K562 treated with DMSO at 1 percent for 48 hours (cell line): ENCODE results near the gene LY6G6F. TPM values are rescaled to one million over a fixed set of nuclear protein-coding genes. Genes with fewer than 3 reads are reported as not detected.

Experiments
- total RNA-seq: library from RNA; unstranded; fragments of 300-600 nt; gene quantifications from 2 replicates; pipeline ENCODE4 v1.2.3, GENCODE V29; 2022; ENCODE audit warnings: low replicate concordance; ENCODE audit errors: extremely low read depth

LY6G6F gene
- total RNA-seq, 1 experiment from 2014 or later, result not detected

Other genes with a start within 250 kb of the LY6G6F start
- gene MICB, start 208.7 kb upstream of the LY6G6F start, total RNA-seq, result not detected in 2 replicates
- not detected in 2 replicates for gene MCCD1, start 177.9 kb upstream of the LY6G6F start, total RNA-seq
- not detected in 2 replicates for gene DDX39B, start 164.9 kb upstream of the LY6G6F start, total RNA-seq
- not detected in 2 replicates for gene ATP6V1G2, start 160.3 kb upstream of the LY6G6F start, total RNA-seq
- gene NFKBIL1, start 159.3 kb upstream of the LY6G6F start, total RNA-seq, result not detected in 2 replicates
- gene LTA, start 134.6 kb upstream of the LY6G6F start, total RNA-seq, result not detected in 2 replicates
- not detected in 2 replicates for gene TNF, start 131.3 kb upstream of the LY6G6F start, total RNA-seq
- not detected in 2 replicates for gene LTB, start 124.4 kb upstream of the LY6G6F start, total RNA-seq
- gene LST1, start 120.6 kb upstream of the LY6G6F start, total RNA-seq, result not detected in 2 replicates
- gene NCR3, start 113.9 kb upstream of the LY6G6F start, total RNA-seq, result not detected in 2 replicates
- not detected in 2 replicates for gene AIF1, start 91.6 kb upstream of the LY6G6F start, total RNA-seq
- 599 TPM in 1 of 2 replicates, not detected in the other for gene PRRC2A, start 86.2 kb upstream of the LY6G6F start, total RNA-seq
- gene BAG6, start 54.2 kb upstream of the LY6G6F start, total RNA-seq, result 212 TPM in 1 of 2 replicates, not detected in the other
- not detected in 2 replicates for gene APOM, start 51.0 kb upstream of the LY6G6F start, total RNA-seq
- gene C6orf47, start 46.1 kb upstream of the LY6G6F start, total RNA-seq, result not detected in 2 replicates
- not detected in 2 replicates for gene GPANK1, start 41.9 kb upstream of the LY6G6F start, total RNA-seq
- 596 TPM in 1 of 2 replicates, not detected in the other for gene CSNK2B, start 40.8 kb upstream of the LY6G6F start, total RNA-seq
- gene LY6G5B, start 36.9 kb upstream of the LY6G6F start, total RNA-seq, result not detected in 2 replicates
- gene LY6G5C, start 25.8 kb upstream of the LY6G6F start, total RNA-seq, result not detected in 2 replicates
- not detected in 2 replicates for gene ABHD16A, start 3.5 kb upstream of the LY6G6F start, total RNA-seq
- gene LY6G6D, start 8.5 kb downstream of the LY6G6F start, total RNA-seq, result not detected in 2 replicates
- not detected in 2 replicates for gene LY6G6C, start 14.9 kb downstream of the LY6G6F start, total RNA-seq
- gene MPIG6B, start 16.5 kb downstream of the LY6G6F start, total RNA-seq, result not detected in 2 replicates
- not detected in 2 replicates for gene DDAH2, start 22.4 kb downstream of the LY6G6F start, total RNA-seq
- 1,281 TPM in 1 of 2 replicates, not detected in the other for gene CLIC1, start 29.7 kb downstream of the LY6G6F start, total RNA-seq
- not detected in 2 replicates for gene MSH5, start 33.1 kb downstream of the LY6G6F start, total RNA-seq
- gene SAPCD1, start 55.8 kb downstream of the LY6G6F start, total RNA-seq, result not detected in 2 replicates
- gene VWA7, start 70.5 kb downstream of the LY6G6F start, total RNA-seq, result not detected in 2 replicates
- gene VARS1, start 88.9 kb downstream of the LY6G6F start, total RNA-seq, result 668 TPM in 1 of 2 replicates, not detected in the other
- not detected in 2 replicates for gene LSM2, start 100.1 kb downstream of the LY6G6F start, total RNA-seq
- gene HSPA1L, start 108.4 kb downstream of the LY6G6F start, total RNA-seq, result not detected in 2 replicates
- gene HSPA1A, start 108.7 kb downstream of the LY6G6F start, total RNA-seq, result not detected in 2 replicates
- 760 TPM in 1 of 2 replicates, not detected in the other for gene HSPA1B, start 120.9 kb downstream of the LY6G6F start, total RNA-seq
- 455 TPM in 1 of 2 replicates, not detected in the other for gene NEU1, start 156.0 kb downstream of the LY6G6F start, total RNA-seq
- not detected in 2 replicates for gene SLC44A4, start 172.1 kb downstream of the LY6G6F start, total RNA-seq
- not detected in 2 replicates for gene EHMT2, start 190.8 kb downstream of the LY6G6F start, total RNA-seq
- not detected in 2 replicates for gene ZBTB12, start 195.2 kb downstream of the LY6G6F start, total RNA-seq
- not detected in 2 replicates for gene C2, start 220.9 kb downstream of the LY6G6F start, total RNA-seq
- gene CFB, start 239.2 kb downstream of the LY6G6F start, total RNA-seq, result not detected in 2 replicates